Measurements from ENCODE around the gene CAMTA1. TPM values are rescaled to one million over a fixed set of nuclear protein-coding genes. Genes with fewer than 3 reads are reported as not detected.
"Not testable (repeated sequence)": the region's sequence is repeated elsewhere in the genome, so short reads cannot be mapped to it uniquely, and the experiment has no call there.

Gene CAMTA1
- total RNA-seq, 1 donor from 2014 or later = 109 TPM

GRCh38 chr1:6842301-6842700 is 57.0 kb downstream of the CAMTA1 start:
- no peak overlapping the region for H3K4me3 Mint-ChIP-seq
- H3K27ac Mint-ChIP-seq (ENCODE audit: unreplicated experiment) = no peak overlapping the region
- H3K9me3 Mint-ChIP-seq = peaks cover 3% of the 10 kb centered on the region
- no peaks in the 10 kb centered on the region for H3K4me1 Mint-ChIP-seq
- peaks cover 28% of the 10 kb centered on the region for H3K36me3 Mint-ChIP-seq (ENCODE audit: low read depth)
- H3K27me3 Mint-ChIP-seq (ENCODE audit: low read depth) = no peaks in the 10 kb centered on the region
- DNase-seq (ENCODE audit: low read depth, low spot score) = no peak
- TF ChIP-seq, protein P1, sequence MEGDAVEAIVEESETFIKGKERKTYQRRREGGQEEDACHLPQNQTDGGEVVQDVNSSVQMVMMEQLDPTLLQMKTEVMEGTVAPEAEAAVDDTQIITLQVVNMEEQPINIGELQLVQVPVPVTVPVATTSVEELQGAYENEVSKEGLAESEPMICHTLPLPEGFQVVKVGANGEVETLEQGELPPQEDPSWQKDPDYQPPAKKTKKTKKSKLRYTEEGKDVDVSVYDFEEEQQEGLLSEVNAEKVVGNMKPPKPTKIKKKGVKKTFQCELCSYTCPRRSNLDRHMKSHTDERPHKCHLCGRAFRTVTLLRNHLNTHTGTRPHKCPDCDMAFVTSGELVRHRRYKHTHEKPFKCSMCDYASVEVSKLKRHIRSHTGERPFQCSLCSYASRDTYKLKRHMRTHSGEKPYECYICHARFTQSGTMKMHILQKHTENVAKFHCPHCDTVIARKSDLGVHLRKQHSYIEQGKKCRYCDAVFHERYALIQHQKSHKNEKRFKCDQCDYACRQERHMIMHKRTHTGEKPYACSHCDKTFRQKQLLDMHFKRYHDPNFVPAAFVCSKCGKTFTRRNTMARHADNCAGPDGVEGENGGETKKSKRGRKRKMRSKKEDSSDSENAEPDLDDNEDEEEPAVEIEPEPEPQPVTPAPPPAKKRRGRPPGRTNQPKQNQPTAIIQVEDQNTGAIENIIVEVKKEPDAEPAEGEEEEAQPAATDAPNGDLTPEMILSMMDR (conservative IDR thresholded peaks at IDR 0.05) = no peak

- not testable (repeated sequence) for H3K9me3 Mint-ChIP-seq; H3K4me1 Mint-ChIP-seq; H3K27ac Mint-ChIP-seq (ENCODE audit: unreplicated experiment); H3K27me3 Mint-ChIP-seq (ENCODE audit: low read depth); H3K4me3 Mint-ChIP-seq; DNase-seq (ENCODE audit: low read depth, low spot score)
- H3K36me3 Mint-ChIP-seq (ENCODE audit: low read depth) = peaks cover 31% of the 10 kb centered on the region
These were observed 60.5 kb downstream of the CAMTA1 start for GRCh38 chr1:6845786-6846185.

- DNase-seq (ENCODE audit: low read depth, low spot score) = no peak
- no peaks in the 10 kb centered on the region for H3K27me3 Mint-ChIP-seq (ENCODE audit: low read depth)
- no peak overlapping the region for H3K4me3 Mint-ChIP-seq
- H3K36me3 Mint-ChIP-seq (ENCODE audit: low read depth) = peaks cover 43% of the 10 kb centered on the region
- no peak overlapping the region for H3K27ac Mint-ChIP-seq (ENCODE audit: unreplicated experiment)
- TF ChIP-seq, protein P1 (conservative IDR thresholded peaks at IDR 0.05) = no peak
- H3K9me3 Mint-ChIP-seq = peaks cover 3% of the 10 kb centered on the region
- H3K4me1 Mint-ChIP-seq = peaks cover 9% of the 10 kb centered on the region
These were observed 63.6 kb downstream of the CAMTA1 start for GRCh38 chr1:6848816-6849215.

DNA sequence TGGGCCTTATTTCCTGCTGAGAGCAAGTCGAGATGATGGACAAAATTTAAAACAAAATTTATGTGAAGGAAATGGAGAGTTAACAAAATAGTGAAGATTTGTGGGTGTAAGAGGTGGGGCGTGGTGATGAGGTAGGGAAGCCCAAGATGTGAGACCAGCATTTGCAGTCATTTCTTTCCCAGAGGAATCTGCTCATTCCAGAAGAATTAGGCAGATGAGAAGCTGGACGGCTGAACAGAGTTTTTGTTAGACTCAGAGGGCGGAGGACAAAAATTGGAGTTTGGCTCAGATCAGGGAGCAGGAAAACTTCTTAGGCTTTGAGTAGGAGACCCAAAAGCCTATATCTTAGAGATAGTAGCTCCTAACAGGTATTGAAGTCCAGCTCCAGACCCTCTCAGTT is 65.3 kb downstream of the CAMTA1 start:
- H3K36me3 Mint-ChIP-seq (ENCODE audit: low read depth) = peaks cover 44% of the 10 kb centered on the region

GRCh38 chr1:6852136-6852890 is 67.1 kb downstream of the CAMTA1 start:
- TF ChIP-seq, protein P1 (conservative IDR thresholded peaks at IDR 0.05) = no peak
- peaks cover 9% of the 10 kb centered on the region for H3K4me1 Mint-ChIP-seq
- H3K36me3 Mint-ChIP-seq (ENCODE audit: low read depth) = peaks cover 44% of the 10 kb centered on the region
- H3K9me3 Mint-ChIP-seq = peaks cover 2% of the 10 kb centered on the region
- no peak for DNase-seq (ENCODE audit: low read depth, low spot score)
- no peak overlapping the region for H3K27ac Mint-ChIP-seq (ENCODE audit: unreplicated experiment)
- no peaks in the 10 kb centered on the region for H3K27me3 Mint-ChIP-seq (ENCODE audit: low read depth)
- no peak overlapping the region for H3K4me3 Mint-ChIP-seq

More for the DNA sequence above, 65.3 kb downstream of the CAMTA1 start:
- Mint-ChIP-seq H3K27me3 (ENCODE audit: low read depth) (no peaks in the 10 kb centered on the region), H3K4me3 (no peak overlapping the region), H3K4me1 (peaks cover 9% of the 10 kb centered on the region), H3K27ac (ENCODE audit: unreplicated experiment) (no peak overlapping the region), H3K9me3 (peaks cover 5% of the 10 kb centered on the region)
- TF ChIP-seq, protein P1 (conservative IDR thresholded peaks at IDR 0.05) = no peak
- DNase-seq (ENCODE audit: low read depth, low spot score) = no peak

DNA sequence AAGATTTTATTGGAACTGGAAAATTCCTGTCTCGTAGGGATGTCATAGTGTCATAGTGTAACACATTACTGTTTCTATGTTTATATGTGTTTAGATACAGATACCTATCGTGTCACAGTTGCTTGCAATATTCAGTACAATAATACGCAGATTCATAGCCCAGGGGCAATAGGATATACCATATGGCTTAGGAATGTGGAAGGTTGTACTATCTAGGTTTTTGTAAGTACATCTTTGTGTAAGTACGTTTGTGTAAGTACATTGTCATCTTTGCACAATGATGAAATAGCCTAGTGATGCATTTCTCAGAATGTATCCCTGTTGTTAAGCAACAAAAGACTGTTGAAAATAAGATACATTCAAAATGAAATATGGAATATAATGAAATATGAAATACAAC is 68.9 kb downstream of the CAMTA1 start:
- no peak overlapping the region for H3K4me3 Mint-ChIP-seq
- no peak overlapping the region for H3K27ac Mint-ChIP-seq (ENCODE audit: unreplicated experiment)
- no peak for DNase-seq (ENCODE audit: low read depth, low spot score)
- peaks cover 39% of the 10 kb centered on the region for H3K36me3 Mint-ChIP-seq (ENCODE audit: low read depth)
- no peaks in the 10 kb centered on the region for H3K4me1 Mint-ChIP-seq
- TF ChIP-seq, protein P1 (conservative IDR thresholded peaks at IDR 0.05) = no peak
- H3K27me3 Mint-ChIP-seq (ENCODE audit: low read depth) = no peaks in the 10 kb centered on the region
- H3K9me3 Mint-ChIP-seq = peaks cover 2% of the 10 kb centered on the region

Data from neural crest cell (in vitro differentiated cells).